Fibroblast of lung (primary cell): ENCODE measurements around the gene CDKN3. TPM values are rescaled to one million over a fixed set of nuclear protein-coding genes. Genes with fewer than 3 reads are reported as not detected.
A peak's percentile ranks its signal among the peaks of the same experiment; 100 is the strongest.

Experiments used
- DNase-seq, 2 donors: peaks; one replicate each; pipeline versions ENCODE4 v3.0.0 to v3.0.0-alpha.2; 2010; ENCODE audit warnings: low read depth in 2 of 2
- H2AFZ ChIP-seq: 2 replicates; pipeline ENCODE4 v1.5.1; 2012; ENCODE audit warnings: low read length, control low read depth, inconsistent platforms
- H3K27ac ChIP-seq: 2 replicates; pipeline ENCODE4 v1.5.1; 2011; ENCODE audit warnings: low read length, control low read depth; ENCODE audit not compliant: insufficient read depth
- H3K27me3 ChIP-seq: 2 replicates; pipeline ENCODE4 v1.5.1; 2011; ENCODE audit warnings: mild to moderate bottlenecking, low read length; ENCODE audit not compliant: control insufficient read depth, insufficient read depth
- H3K36me3 ChIP-seq: 2 replicates; pipeline ENCODE4 v1.5.1; 2011; ENCODE audit warnings: low read length; ENCODE audit not compliant: control insufficient read depth, insufficient read depth
- H3K4me1 ChIP-seq: 2 replicates; pipeline ENCODE4 v1.5.1; 2011; ENCODE audit warnings: low read length; ENCODE audit not compliant: control insufficient read depth, insufficient read depth; ENCODE audit errors: extremely low read depth
- H3K4me2 ChIP-seq: 2 replicates; pipeline ENCODE4 v1.5.1; 2011; ENCODE audit warnings: low read length, control low read depth; ENCODE audit not compliant: insufficient read depth; ENCODE audit errors: extremely low read depth
- H3K4me3 ChIP-seq, 4 experiments: fragments of 200-600 bp in 1 of 4; sonication (generic) in 1 of 4; replicated peaks in 1 of 4; 2 replicates each; pipeline ENCODE4 v1.5.1; 2011 to 2016; ENCODE audit warnings: low read length in 4 of 4, low read depth in 3 of 4, mild to moderate bottlenecking in 3 of 4, control low read depth in 2 of 4, inconsistent platforms in 1 of 4, mixed read lengths in 1 of 4; ENCODE audit not compliant: insufficient read depth in 1 of 4; ENCODE audit errors: control extremely low read depth in 1 of 4
- H3K79me2 ChIP-seq: 2 replicates; pipeline ENCODE4 v1.5.1; 2012; ENCODE audit warnings: mild to moderate bottlenecking, low read length, inconsistent platforms; ENCODE audit not compliant: control insufficient read depth, insufficient read depth
- H3K9ac ChIP-seq: 2 replicates; pipeline ENCODE4 v1.5.1; 2011; ENCODE audit warnings: mild to moderate bottlenecking, low read length, control low read depth; ENCODE audit not compliant: insufficient read depth
- H3K9me3 ChIP-seq: 2 replicates; pipeline ENCODE4 v1.5.1; 2012; ENCODE audit warnings: low read depth, low read length; ENCODE audit not compliant: control insufficient read depth, insufficient read depth
- H4K20me1 ChIP-seq: 2 replicates; pipeline ENCODE4 v1.5.1; 2011; ENCODE audit warnings: low read length; ENCODE audit not compliant: control insufficient read depth, insufficient read depth; ENCODE audit errors: extremely low read depth
- EZH2 ChIP-seq: IDR thresholded peaks from 2 replicates; pipeline ENCODE4 v1.5.1; 2012; ENCODE audit warnings: low read length, control low read depth, mild to moderate bottlenecking; ENCODE audit errors: missing control alignments
- polyA plus RNA-seq, 2 donors: library from polyadenylated mRNA; depleted of rRNA in 1 of 2; stranded (reverse) in 1 of 2; unstranded in 1 of 2; fragments of >200 nt; gene quantifications; 2 replicates each; pipeline ENCODE4 v1.2.1, GENCODE V29; 2011 to 2012; ENCODE audit warnings: missing spikeins in 1 of 2
- total RNA-seq: library from RNA; depleted of rRNA; stranded (reverse); fragments of >200 nt; gene quantifications from 2 replicates; pipeline ENCODE4 v1.2.1, GENCODE V29; 2014
- TF ChIP-seq, protein P1 (sequence below), 2 donors: IDR thresholded peaks in 1 of 2; conservative IDR thresholded peaks in 1 of 2; 1 replicate in 1 of 2; 2 replicates in 1 of 2; pipeline ENCODE4 v1.5.1; 2011 to 2012; ENCODE audit warnings: low read length in 2 of 2, control low read depth in 1 of 2, inconsistent platforms in 1 of 2, low read depth in 1 of 2, mild to moderate bottlenecking in 1 of 2

The CDKN3 gene
- total and polyA plus RNA-seq, 2 donors (not counting 1 experiment from before 2014, with no cell fraction given) = 27.0 to 51.5 TPM

DNA sequence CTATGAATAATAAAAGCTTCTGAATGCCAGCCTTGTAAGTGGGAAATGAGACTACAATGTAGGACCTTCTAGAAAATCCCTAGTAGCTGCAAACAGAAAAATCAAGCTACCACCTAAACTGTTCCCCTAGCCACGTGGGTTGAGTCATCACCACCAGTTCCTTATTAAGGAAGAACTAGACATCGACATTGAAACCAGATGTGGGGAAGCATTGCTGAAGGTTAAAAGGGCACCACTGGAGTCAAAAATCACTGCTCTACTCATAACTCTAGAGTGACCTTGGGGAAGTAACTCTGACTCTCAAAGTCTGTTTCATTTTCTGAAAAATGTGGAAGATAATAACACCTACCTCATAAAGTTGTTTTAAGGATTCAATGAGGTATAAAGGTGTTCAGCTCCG is 53.7 kb downstream of the CDKN3 start:
- Histone ChIP-seq H2AFZ (no peak overlapping the region), H3K4me2 (no peak overlapping the region), H3K4me1 (peaks cover 9% of the 10 kb centered on the region), H3K9ac (no peak overlapping the region), H4K20me1 (no peaks in the 10 kb centered on the region), H3K36me3 (no peaks in the 10 kb centered on the region), H3K79me2 (no peaks in the 10 kb centered on the region), H3K9me3 (no peaks in the 10 kb centered on the region), H3K27me3 (no peaks in the 10 kb centered on the region), H3K27ac (no peak overlapping the region), H3K4me3 (no peak overlapping the region)
- DNase-seq = peak; percentile 52 to 72
- TF ChIP-seq EZH2 = no peak
- TF ChIP-seq, protein P1, sequence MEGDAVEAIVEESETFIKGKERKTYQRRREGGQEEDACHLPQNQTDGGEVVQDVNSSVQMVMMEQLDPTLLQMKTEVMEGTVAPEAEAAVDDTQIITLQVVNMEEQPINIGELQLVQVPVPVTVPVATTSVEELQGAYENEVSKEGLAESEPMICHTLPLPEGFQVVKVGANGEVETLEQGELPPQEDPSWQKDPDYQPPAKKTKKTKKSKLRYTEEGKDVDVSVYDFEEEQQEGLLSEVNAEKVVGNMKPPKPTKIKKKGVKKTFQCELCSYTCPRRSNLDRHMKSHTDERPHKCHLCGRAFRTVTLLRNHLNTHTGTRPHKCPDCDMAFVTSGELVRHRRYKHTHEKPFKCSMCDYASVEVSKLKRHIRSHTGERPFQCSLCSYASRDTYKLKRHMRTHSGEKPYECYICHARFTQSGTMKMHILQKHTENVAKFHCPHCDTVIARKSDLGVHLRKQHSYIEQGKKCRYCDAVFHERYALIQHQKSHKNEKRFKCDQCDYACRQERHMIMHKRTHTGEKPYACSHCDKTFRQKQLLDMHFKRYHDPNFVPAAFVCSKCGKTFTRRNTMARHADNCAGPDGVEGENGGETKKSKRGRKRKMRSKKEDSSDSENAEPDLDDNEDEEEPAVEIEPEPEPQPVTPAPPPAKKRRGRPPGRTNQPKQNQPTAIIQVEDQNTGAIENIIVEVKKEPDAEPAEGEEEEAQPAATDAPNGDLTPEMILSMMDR (conservative IDR thresholded peaks at IDR 0.05 in 1 of 2, IDR thresholded peaks at IDR 0.05 in 1 of 2; ENCODE audit: low read depth in 1 of 2, low read length in 2 of 2) = no peak

DNA sequence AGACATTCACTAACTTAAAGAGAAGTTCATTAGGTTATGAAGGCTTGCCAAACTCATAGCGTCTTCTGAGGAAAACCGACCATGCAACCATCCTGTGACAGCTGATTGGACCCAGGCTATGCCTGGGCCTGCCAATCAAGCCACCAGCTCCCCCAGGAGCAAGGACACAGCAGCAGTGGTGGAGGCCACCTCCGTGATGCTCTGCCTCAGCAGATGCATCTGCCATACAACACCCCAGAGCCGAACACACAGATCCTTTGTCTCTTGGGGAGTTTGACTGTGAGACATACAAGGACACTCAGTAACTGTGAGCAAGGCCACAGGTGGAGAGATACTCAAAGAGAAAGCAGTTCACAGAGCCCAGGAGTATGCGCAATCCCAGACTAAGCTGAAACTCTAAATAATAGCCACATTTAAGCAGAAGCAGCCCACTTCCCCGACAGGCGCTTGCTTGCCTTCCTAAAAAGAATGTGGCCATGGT is 54.4 kb downstream of the CDKN3 start:
- no peak for DNase-seq
- Histone ChIP-seq H3K27me3 (no peaks in the 10 kb centered on the region), H3K4me3 (no peak overlapping the region), H4K20me1 (no peaks in the 10 kb centered on the region), H3K27ac (no peak overlapping the region), H3K9ac (no peak overlapping the region), H3K9me3 (no peaks in the 10 kb centered on the region), H3K36me3 (no peaks in the 10 kb centered on the region), H3K4me1 (peaks cover 9% of the 10 kb centered on the region), H2AFZ (no peak overlapping the region), H3K79me2 (no peaks in the 10 kb centered on the region), H3K4me2 (no peak overlapping the region)
- TF ChIP-seq, protein P1 (conservative IDR thresholded peaks at IDR 0.05 in 1 of 2, IDR thresholded peaks at IDR 0.05 in 1 of 2; ENCODE audit: low read depth in 1 of 2, low read length in 2 of 2) = no peak
- no peak for TF ChIP-seq EZH2

DNA sequence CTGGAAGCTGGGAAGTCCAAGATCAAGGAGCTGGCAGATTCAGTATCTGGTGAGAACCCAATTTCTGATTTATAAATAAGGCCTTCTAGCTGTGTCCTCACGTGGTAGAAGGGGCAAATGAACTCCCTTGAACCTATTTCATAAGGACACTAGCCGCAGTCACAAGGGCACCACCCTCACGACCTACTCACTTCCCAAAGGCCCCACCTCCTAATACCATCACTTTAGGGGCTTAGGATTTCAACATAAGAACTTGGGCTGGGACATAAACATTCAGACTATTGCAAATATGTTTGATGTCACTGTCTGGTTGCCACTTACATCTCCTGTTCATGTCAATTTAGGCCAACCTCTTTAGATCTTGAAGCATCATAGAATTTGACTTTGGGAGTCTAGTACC is 55.2 kb downstream of the CDKN3 start:
- H3K27me3 ChIP-seq = no peaks in the 10 kb centered on the region
- no peak overlapping the region for H3K27ac ChIP-seq
- H3K9ac ChIP-seq = no peak overlapping the region
- H3K4me2 ChIP-seq = no peak overlapping the region
- H4K20me1 ChIP-seq = no peaks in the 10 kb centered on the region
- no peak overlapping the region for H3K4me3 ChIP-seq
- peaks cover 5% of the 10 kb centered on the region for H3K4me1 ChIP-seq
- no peaks in the 10 kb centered on the region for H3K36me3 ChIP-seq
- no peak overlapping the region for H2AFZ ChIP-seq
- DNase-seq = no peak
- no peak for TF ChIP-seq EZH2
- TF ChIP-seq, protein P1 (conservative IDR thresholded peaks at IDR 0.05 in 1 of 2, IDR thresholded peaks at IDR 0.05 in 1 of 2; ENCODE audit: low read depth in 1 of 2, low read length in 2 of 2) = no peak
- H3K9me3 ChIP-seq = no peaks in the 10 kb centered on the region
- no peaks in the 10 kb centered on the region for H3K79me2 ChIP-seq
